Measurements from ENCODE around the gene NAPSA.
A peak's percentile ranks its signal among the peaks of the same experiment; 100 is the strongest.

The NAPSA gene

GRCh38 chr19:50327013-50327412 is 38.4 kb downstream of the NAPSA start:
- DNase-seq = no peak
- Mint-ChIP-seq H3K4me3 (peak overlapping the region; percentile 81 to 85), H3K27me3 (peaks cover 9 to 12% of the 10 kb centered on the region in 2 donors), H3K9me3 (no peaks in the 10 kb centered on the region), H3K4me1 (peaks cover 42 to 63% of the 10 kb centered on the region in 2 donors), H3K36me3 (peaks cover 35 to 51% of the 10 kb centered on the region in 2 donors), H3K27ac (peak overlapping the region; percentile 3)
- ATAC-seq (replicated peaks) = no peak

GRCh38 chr19:50326101-50326664 is 39.3 kb downstream of the NAPSA start:
- H3K27ac Mint-ChIP-seq = peak overlapping the region; percentile 3
- H3K9me3 Mint-ChIP-seq = no peaks in the 10 kb centered on the region
- peak overlapping the region; percentile 81 to 85 for H3K4me3 Mint-ChIP-seq
- peaks cover 9 to 13% of the 10 kb centered on the region in 2 donors for H3K27me3 Mint-ChIP-seq
- peaks cover 40 to 59% of the 10 kb centered on the region in 2 donors for H3K36me3 Mint-ChIP-seq
- H3K4me1 Mint-ChIP-seq = peaks cover 37 to 55% of the 10 kb centered on the region in 2 donors
- ATAC-seq (replicated peaks) (no peak), DNase-seq (no peak)

GRCh38 chr19:50325310-50326100 is 39.9 kb downstream of the NAPSA start:
- ATAC-seq (replicated peaks) = peak; percentile 5 to 13
- peaks cover 9 to 20% of the 10 kb centered on the region in 2 donors for H3K27me3 Mint-ChIP-seq
- H3K36me3 Mint-ChIP-seq = peaks cover 46 to 66% of the 10 kb centered on the region in 2 donors
- peaks cover 36 to 57% of the 10 kb centered on the region in 2 donors for H3K4me1 Mint-ChIP-seq
- H3K27ac Mint-ChIP-seq = no peak overlapping the region
- no peaks in the 10 kb centered on the region for H3K9me3 Mint-ChIP-seq
- DNase-seq = peak; percentile 78
- H3K4me3 Mint-ChIP-seq = peak overlapping the region; percentile 81 to 85

- Mint-ChIP-seq H3K27ac (no peak overlapping the region), H3K4me1 (peaks cover 30 to 47% of the 10 kb centered on the region in 2 donors), H3K27me3 (peaks cover 9 to 21% of the 10 kb centered on the region in 2 donors), H3K36me3 (peaks cover 51 to 67% of the 10 kb centered on the region in 2 donors), H3K9me3 (no peaks in the 10 kb centered on the region), H3K4me3 (no peak overlapping the region)
- ATAC-seq (replicated peaks) (no peak), DNase-seq (no peak)
Measured at GRCh38 chr19:50324331-50324730, 41.1 kb downstream of the NAPSA start.

GRCh38 chr19:50323782-50324133 is 41.7 kb downstream of the NAPSA start:
- no peak overlapping the region for H3K27ac Mint-ChIP-seq
- H3K4me1 Mint-ChIP-seq = peaks cover 29 to 45% of the 10 kb centered on the region in 2 donors
- ATAC-seq (replicated peaks) (no peak), DNase-seq (no peak)
- H3K4me3 Mint-ChIP-seq = no peak overlapping the region
- no peaks in the 10 kb centered on the region for H3K9me3 Mint-ChIP-seq
- peaks cover 9 to 21% of the 10 kb centered on the region in 2 donors for H3K27me3 Mint-ChIP-seq
- peaks cover 55 to 71% of the 10 kb centered on the region in 2 donors for H3K36me3 Mint-ChIP-seq

- Mint-ChIP-seq H3K4me3 (no peak overlapping the region), H3K27ac (no peak overlapping the region), H3K9me3 (no peaks in the 10 kb centered on the region), H3K4me1 (peaks cover 29 to 45% of the 10 kb centered on the region in 2 donors), H3K27me3 (peaks cover 9 to 21% of the 10 kb centered on the region in 2 donors), H3K36me3 (peaks cover 55 to 75% of the 10 kb centered on the region in 2 donors)
- DNase-seq = no peak
- no peak for ATAC-seq (replicated peaks)
Measured at GRCh38 chr19:50322931-50323781, 42.3 kb downstream of the NAPSA start.

- Mint-ChIP-seq H3K4me3 (no peak overlapping the region), H3K27ac (no peak overlapping the region), H3K9me3 (peaks cover 0 to 2% of the 10 kb centered on the region in 2 donors), H3K36me3 (peaks cover 62 to 78% of the 10 kb centered on the region in 2 donors), H3K4me1 (peaks cover 23 to 38% of the 10 kb centered on the region in 2 donors), H3K27me3 (peaks cover 3 to 18% of the 10 kb centered on the region in 2 donors)
- no peak for DNase-seq
- no peak for ATAC-seq (replicated peaks)
Measured at GRCh38 chr19:50322234-50322633, 43.2 kb downstream of the NAPSA start.

GRCh38 chr19:50321831-50322230 is 43.6 kb downstream of the NAPSA start:
- Mint-ChIP-seq H3K4me1 (peaks cover 19 to 34% of the 10 kb centered on the region in 2 donors), H3K27me3 (peaks cover 0 to 14% of the 10 kb centered on the region in 2 donors), H3K4me3 (no peak overlapping the region), H3K36me3 (peaks cover 58 to 73% of the 10 kb centered on the region in 2 donors), H3K27ac (no peak overlapping the region), H3K9me3 (peaks cover 0 to 2% of the 10 kb centered on the region in 2 donors)
- DNase-seq (no peak), ATAC-seq (replicated peaks) (no peak)

GRCh38 chr19:50320596-50320995 is 44.8 kb downstream of the NAPSA start:
- peaks cover 11 to 22% of the 10 kb centered on the region in 2 donors for H3K27me3 Mint-ChIP-seq
- peaks cover 0 to 2% of the 10 kb centered on the region in 2 donors for H3K9me3 Mint-ChIP-seq

GRCh38 chr19:50320051-50320450 is 45.4 kb downstream of the NAPSA start:
- peaks cover 0 to 2% of the 10 kb centered on the region in 2 donors for H3K9me3 Mint-ChIP-seq
- H3K27ac Mint-ChIP-seq = no peak overlapping the region
- H3K36me3 Mint-ChIP-seq = peaks cover 57 to 78% of the 10 kb centered on the region in 2 donors
- ATAC-seq (replicated peaks) (no peak), DNase-seq (no peak)
- H3K4me1 Mint-ChIP-seq = peaks cover 22 to 33% of the 10 kb centered on the region in 2 donors
- H3K4me3 Mint-ChIP-seq = no peak overlapping the region
- H3K27me3 Mint-ChIP-seq = peaks cover 14 to 25% of the 10 kb centered on the region in 2 donors

More at GRCh38 chr19:50320596-50320995, 44.8 kb downstream of the NAPSA start:
- DNase-seq (no peak), ATAC-seq (replicated peaks) (no peak)
- H3K4me3 Mint-ChIP-seq = peak overlapping the region in 1 of 2 donors; percentile 37
- peaks cover 57 to 78% of the 10 kb centered on the region in 2 donors for H3K36me3 Mint-ChIP-seq
- peaks cover 22 to 33% of the 10 kb centered on the region in 2 donors for H3K4me1 Mint-ChIP-seq
- H3K27ac Mint-ChIP-seq = no peak overlapping the region

- no peak overlapping the region for H3K4me3 Mint-ChIP-seq
- peaks cover 0 to 2% of the 10 kb centered on the region in 2 donors for H3K9me3 Mint-ChIP-seq
- peaks cover 22 to 33% of the 10 kb centered on the region in 2 donors for H3K27me3 Mint-ChIP-seq
- DNase-seq (no peak), ATAC-seq (replicated peaks) (no peak)
- H3K4me1 Mint-ChIP-seq = peaks cover 20 to 32% of the 10 kb centered on the region in 2 donors
- H3K27ac Mint-ChIP-seq = no peak overlapping the region
- H3K36me3 Mint-ChIP-seq = peaks cover 50 to 72% of the 10 kb centered on the region in 2 donors
Measured at GRCh38 chr19:50319156-50319555, 46.3 kb downstream of the NAPSA start.

- no peak overlapping the region for H3K4me3 Mint-ChIP-seq
- peaks cover 24 to 32% of the 10 kb centered on the region in 2 donors for H3K4me1 Mint-ChIP-seq
- H3K9me3 Mint-ChIP-seq = peaks cover 0 to 2% of the 10 kb centered on the region in 2 donors
- H3K27me3 Mint-ChIP-seq = peaks cover 29 to 40% of the 10 kb centered on the region in 2 donors
- no peak for DNase-seq
- no peak for ATAC-seq (replicated peaks)
- H3K36me3 Mint-ChIP-seq = peaks cover 45 to 66% of the 10 kb centered on the region in 2 donors
- H3K27ac Mint-ChIP-seq = no peak overlapping the region
Measured at GRCh38 chr19:50318438-50318837, 47.0 kb downstream of the NAPSA start.

GRCh38 chr19:50317115-50317514 is 48.3 kb downstream of the NAPSA start:
- H3K27ac Mint-ChIP-seq = no peak overlapping the region
- peaks cover 27 to 38% of the 10 kb centered on the region in 2 donors for H3K4me1 Mint-ChIP-seq
- DNase-seq = no peak
- peaks cover 35 to 56% of the 10 kb centered on the region in 2 donors for H3K36me3 Mint-ChIP-seq
- H3K9me3 Mint-ChIP-seq = peaks cover 0 to 2% of the 10 kb centered on the region in 2 donors
- peaks cover 39 to 46% of the 10 kb centered on the region in 2 donors for H3K27me3 Mint-ChIP-seq
- ATAC-seq (replicated peaks) = no peak
- H3K4me3 Mint-ChIP-seq = no peak overlapping the region

All from stimulated activated naive B cell treated with anti-CD40 and anti-IgM and Interleukin-4, amounts not matched to agents 10 μg/mL and 1 μg/mL and 100 μg/mL, for 72 hours (primary cell).